Measurements from ENCODE around the gene GNAL. TPM values are rescaled to one million over a fixed set of nuclear protein-coding genes. Genes with fewer than 3 reads are reported as not detected.

GNAL gene
- total RNA-seq, 8 experiments from 2014 or later, result 0.85 to 31.0 (median 11.1) TPM

DNA sequence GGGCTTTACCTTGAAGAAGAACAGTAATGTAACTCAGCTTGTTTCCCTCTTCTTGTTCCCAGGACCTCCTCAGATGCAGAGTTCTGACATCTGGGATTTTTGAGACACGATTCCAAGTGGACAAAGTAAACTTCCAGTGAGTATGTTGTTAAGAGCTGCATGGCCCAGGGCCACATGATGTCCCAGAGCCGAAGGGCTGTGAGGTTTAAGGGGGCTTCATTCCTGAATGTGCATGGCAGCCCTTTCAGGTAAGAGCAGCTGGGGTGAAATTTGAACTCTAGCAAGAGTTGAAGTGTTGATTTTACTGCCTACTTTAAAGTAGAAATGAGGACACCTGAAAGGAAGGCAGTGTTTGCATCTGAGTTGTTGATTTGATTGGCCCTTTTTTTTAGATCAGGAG lies 175.4 kb downstream of the GNAL start:
- no peak for ATAC-seq (replicated peaks in 6 of 8)
- Histone ChIP-seq H3K4me3 (no peak overlapping the region), H3K4me1 (replicated peaks in 1 of 2) (no peaks in the 10 kb centered on the region), H3K27ac (no peak overlapping the region)
- in situ Hi-C loops (cut with MboI; ENCODE audit: low pct_unique_long_range_greater_than_20kb in 2 of 9, low sequenced_read_pairs in 9 of 9, unreplicated experiment in 9 of 9), result loop anchor here in 2 of 9 experiments (25.0 kb wide), 1 partner anchor 127 kb away; no protein-coding TSS in a partner anchor
- 40 to 100% (median 83%) methylated on average over 1 to 2 of the region's 2 CpGs; no CpG with 5 or more reads in 3 of the 10 experiments for WGBS, 10 experiments

DNA sequence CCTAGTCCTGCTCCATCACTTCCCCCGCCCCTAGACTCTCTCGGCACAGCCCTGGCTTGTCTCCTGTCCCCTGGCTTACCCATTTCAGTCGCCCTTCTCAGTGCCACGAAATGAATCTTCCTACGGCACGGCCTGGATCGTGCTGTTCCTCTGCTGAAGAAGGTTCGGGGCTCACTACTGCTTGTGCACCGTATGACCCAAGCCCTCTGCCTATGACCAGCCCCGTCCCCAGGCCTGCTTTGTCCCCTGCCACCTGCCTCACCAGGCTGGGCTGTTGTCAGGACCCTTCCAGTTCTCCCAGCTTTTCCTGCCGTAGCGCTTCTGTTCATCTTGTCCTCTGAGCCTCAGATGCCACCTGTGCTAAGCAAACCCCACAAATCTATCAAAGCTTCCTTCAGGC lies 176.0 kb downstream of the GNAL start:
- ATAC-seq (replicated peaks in 6 of 8), result no peak
- in situ Hi-C loops (cut with MboI; ENCODE audit: low pct_unique_long_range_greater_than_20kb in 2 of 9, low sequenced_read_pairs in 9 of 9, unreplicated experiment in 9 of 9), result loop anchor here in 2 of 9 experiments (25.0 kb wide), 1 partner anchor 128 kb away; no protein-coding TSS in a partner anchor
- 64 to 100% (median 79%) methylated on average over 1 to 9 of the region's 12 CpGs; no CpG with 5 or more reads in 5 of the 10 experiments for WGBS, 10 experiments
- Histone ChIP-seq H3K4me3 (no peak overlapping the region), H3K27ac (no peak overlapping the region), H3K4me1 (replicated peaks in 1 of 2) (no peaks in the 10 kb centered on the region)

DNA sequence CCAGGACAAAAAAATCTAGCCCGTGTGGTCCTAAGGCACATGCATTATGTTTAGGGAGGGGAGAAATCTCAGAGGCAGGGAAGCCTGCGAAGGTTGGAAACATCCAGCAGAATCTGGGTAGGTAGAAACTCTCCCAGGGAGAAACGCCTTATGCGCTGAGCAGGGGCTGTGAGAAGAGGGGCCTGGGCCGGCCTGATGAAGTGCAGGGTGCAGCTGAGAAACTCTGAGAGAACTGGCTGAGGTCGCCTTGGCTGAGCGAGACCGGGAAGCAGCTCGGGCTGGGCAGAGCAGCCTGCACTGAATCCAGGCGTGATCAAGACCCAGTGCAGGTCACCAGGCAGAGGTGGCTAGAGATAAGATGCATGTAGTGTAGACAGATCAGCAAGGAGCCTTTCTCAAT lies 177.3 kb downstream of the GNAL start:
- 42 to 86% (median 71%) methylated on average over 1 to 9 of the region's 10 CpGs for WGBS, 10 experiments
- in situ Hi-C loops (cut with MboI; ENCODE audit: low pct_unique_long_range_greater_than_20kb in 2 of 9, low sequenced_read_pairs in 9 of 9, unreplicated experiment in 9 of 9), result loop anchor here in 2 of 9 experiments (25.0 kb wide), 1 partner anchor 129 kb away; no protein-coding TSS in a partner anchor
- H3K27ac ChIP-seq, result no peak overlapping the region
- peak in 1 of 8 experiments; percentile 22 for ATAC-seq (replicated peaks in 6 of 8)
- no peak overlapping the region for H3K4me3 ChIP-seq
- no peaks in the 10 kb centered on the region for H3K4me1 ChIP-seq (replicated peaks in 1 of 2)

DNA sequence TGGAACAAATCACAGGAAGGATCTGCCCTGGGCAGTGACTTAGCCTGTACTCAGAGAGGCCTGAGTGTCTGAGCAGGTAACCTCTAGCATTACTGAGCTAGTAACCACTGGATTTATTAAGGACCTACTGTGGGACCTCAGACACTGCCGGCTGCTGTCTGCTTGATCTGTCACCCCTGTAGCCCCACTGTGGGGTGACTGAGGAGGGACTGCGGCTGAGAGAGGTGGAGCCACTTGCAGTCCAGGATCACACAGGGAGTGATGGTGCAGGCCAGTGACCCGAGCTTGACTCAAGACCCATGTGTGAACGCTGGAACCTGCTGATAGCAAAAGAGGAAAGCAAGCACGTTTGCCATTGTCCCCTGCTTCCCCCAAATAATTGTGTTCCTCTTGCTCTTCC lies 177.7 kb downstream of the GNAL start:
- 17 to 83% (median 65%) methylated on average over 1 to 3 of the region's 5 CpGs; no CpG with 5 or more reads in 5 of the 10 experiments for WGBS, 10 experiments
- Histone ChIP-seq H3K27ac (no peak overlapping the region), H3K4me1 (replicated peaks in 1 of 2) (no peaks in the 10 kb centered on the region), H3K4me3 (no peak overlapping the region)
- in situ Hi-C loops (cut with MboI; ENCODE audit: low pct_unique_long_range_greater_than_20kb in 2 of 9, low sequenced_read_pairs in 9 of 9, unreplicated experiment in 9 of 9), result loop anchor here in 2 of 9 experiments (25.0 kb wide), 1 partner anchor 129 kb away; no protein-coding TSS in a partner anchor
- no peak for ATAC-seq (replicated peaks in 6 of 8)

DNA sequence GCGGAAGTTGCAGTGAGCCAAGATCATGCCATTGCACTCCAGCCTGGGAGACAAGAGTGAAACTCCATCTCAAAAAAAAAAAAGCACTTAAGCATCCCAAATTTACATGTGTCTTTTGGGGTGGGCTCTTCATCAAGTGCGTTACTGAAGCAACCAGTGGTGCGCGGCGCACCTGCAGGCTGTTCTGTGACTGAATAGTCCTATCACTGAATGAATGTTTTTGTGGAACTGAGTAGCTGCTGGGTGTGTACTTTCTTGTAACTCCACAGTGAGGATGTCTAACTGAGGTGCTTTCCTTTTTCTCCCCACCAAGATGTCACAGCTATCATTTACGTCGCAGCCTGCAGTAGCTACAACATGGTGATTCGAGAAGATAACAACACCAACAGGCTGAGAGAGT lies 179.2 kb downstream of the GNAL start:
- ATAC-seq (replicated peaks in 6 of 8), result no peak
- in situ Hi-C loops (cut with MboI; ENCODE audit: low pct_unique_long_range_greater_than_20kb in 2 of 9, low sequenced_read_pairs in 9 of 9, unreplicated experiment in 9 of 9), result loop anchor here in 2 of 9 experiments (25.0 kb wide), 1 partner anchor 131 kb away; no protein-coding TSS in a partner anchor
- Histone ChIP-seq H3K27ac (no peak overlapping the region), H3K4me1 (replicated peaks in 1 of 2) (no peaks in the 10 kb centered on the region), H3K4me3 (no peak overlapping the region)
- 83 to 100% (median 96%) methylated on average over 1 to 8 of the region's 8 CpGs; no CpG with 5 or more reads in 2 of the 10 experiments for WGBS, 10 experiments

DNA sequence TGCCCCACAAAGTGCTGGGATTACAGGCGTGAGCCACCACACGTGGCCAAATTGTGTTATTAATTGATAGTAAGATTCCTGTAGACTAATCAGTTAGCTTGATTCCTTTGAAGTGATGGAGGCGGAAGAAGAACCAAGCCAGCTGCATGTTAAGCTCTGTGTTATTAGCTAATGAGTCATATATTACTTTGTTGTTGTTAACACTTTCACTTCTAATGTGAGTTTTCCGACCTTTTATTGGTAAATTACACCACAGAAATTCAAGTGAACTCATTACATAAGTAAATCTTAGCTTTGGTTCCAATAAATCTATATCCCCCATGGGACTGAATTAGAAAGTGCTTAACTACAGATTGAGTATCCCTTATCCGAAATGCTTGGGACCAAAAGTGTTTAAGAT lies 182.4 kb downstream of the GNAL start:
- in situ Hi-C loops (cut with MboI; ENCODE audit: low pct_unique_long_range_greater_than_20kb in 2 of 9, low sequenced_read_pairs in 9 of 9, unreplicated experiment in 9 of 9), result loop anchor here in 2 of 9 experiments (25.0 kb wide), 1 partner anchor 134 kb away; no protein-coding TSS in a partner anchor
- Histone ChIP-seq H3K4me1 (replicated peaks in 1 of 2) (no peaks in the 10 kb centered on the region), H3K4me3 (no peak overlapping the region), H3K27ac (no peak overlapping the region)
- 13 to 93% (median 76%) methylated on average over 1 to 5 of the region's 5 CpGs; no CpG with 5 or more reads in 2 of the 10 experiments for WGBS, 10 experiments
- no peak for ATAC-seq (replicated peaks in 6 of 8)

DNA sequence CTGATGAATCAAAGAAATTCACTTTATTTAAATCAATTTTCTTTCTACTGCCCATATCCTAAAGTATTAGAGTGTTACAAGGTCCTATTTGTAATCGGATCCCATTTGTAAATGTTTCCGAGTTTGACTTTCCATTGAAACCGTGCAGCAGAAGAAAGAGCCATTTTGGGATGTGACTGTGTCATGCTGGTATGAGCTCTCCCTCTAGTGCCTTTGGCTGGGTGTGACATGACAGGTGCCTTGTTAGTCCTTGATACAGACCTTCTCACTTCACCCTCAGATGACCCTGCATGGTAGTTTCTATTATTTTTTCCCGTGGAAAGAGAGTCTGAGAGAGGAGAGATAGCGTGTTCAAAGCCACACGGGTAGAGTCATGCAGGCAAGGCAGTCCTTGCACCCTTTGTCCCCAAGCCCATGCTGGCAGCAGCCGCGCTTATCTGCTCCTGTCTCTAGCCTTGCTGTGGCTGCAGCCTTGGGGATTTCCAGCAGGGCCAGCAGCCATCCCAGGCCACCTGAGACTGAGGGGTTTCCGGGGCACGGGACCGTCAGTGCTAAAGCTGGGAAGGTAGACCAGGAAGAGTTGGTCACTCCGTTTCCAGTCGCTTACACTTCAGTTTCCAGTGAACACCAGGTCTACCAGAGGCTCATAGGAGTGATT lies 183.5 kb downstream of the GNAL start:
- no peak overlapping the region for H3K4me3 ChIP-seq
- in situ Hi-C loops (cut with MboI; ENCODE audit: low pct_unique_long_range_greater_than_20kb in 2 of 9, low sequenced_read_pairs in 9 of 9, unreplicated experiment in 9 of 9), result loop anchor here in 2 of 9 experiments (25.0 kb wide), 1 partner anchor 135 kb away; no protein-coding TSS in a partner anchor
- ATAC-seq (replicated peaks in 6 of 8), result peak in 4 of 8 experiments; percentile 23 to 81 (median 67)
- no peak overlapping the region for H3K27ac ChIP-seq
- 40 to 75% (median 60%) methylated on average over 1 to 11 of the region's 13 CpGs; no CpG with 5 or more reads in 2 of the 10 experiments for WGBS, 10 experiments
- no peaks in the 10 kb centered on the region for H3K4me1 ChIP-seq (replicated peaks in 1 of 2)

DNA sequence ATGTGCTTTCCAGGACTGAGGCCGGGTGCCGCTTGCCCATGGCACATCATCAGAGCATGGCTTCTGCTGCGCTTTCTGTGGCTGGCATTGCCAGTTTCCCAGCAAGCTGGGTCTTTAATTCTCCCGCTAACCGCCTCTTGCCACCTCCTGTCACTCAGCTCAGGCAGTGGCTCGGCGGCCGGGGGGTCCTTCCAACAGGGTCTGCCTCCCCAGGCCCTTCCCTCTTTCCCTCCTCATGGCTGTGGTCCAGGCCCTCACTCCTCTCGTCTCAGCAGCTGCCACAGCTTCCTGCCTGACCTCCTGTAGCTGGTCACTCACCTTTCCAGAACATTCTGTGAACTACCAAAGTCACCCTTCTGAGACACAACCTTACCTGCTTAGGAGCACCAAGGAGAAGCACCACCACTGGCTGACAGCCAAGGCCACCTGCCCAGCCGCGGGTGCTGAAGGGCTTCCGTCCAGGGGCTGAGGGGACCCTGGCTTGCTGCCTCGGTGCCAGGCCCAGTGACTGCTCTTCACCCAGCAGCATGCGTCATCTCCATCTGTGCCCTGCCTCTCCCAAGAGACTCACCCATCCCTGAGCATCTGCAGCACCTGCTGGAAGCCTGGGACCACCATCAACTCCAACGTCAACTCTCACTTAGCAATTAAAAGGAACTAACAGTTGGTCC lies 184.7 kb downstream of the GNAL start:
- Histone ChIP-seq H3K4me1 (replicated peaks in 1 of 2) (no peaks in the 10 kb centered on the region), H3K27ac (no peak overlapping the region), H3K4me3 (no peak overlapping the region)
- 80 to 100% (median 95%) methylated on average over 1 to 6 of the region's 15 CpGs; no CpG with 5 or more reads in 3 of the 10 experiments for WGBS, 10 experiments
- ATAC-seq (replicated peaks in 6 of 8), result no peak
- in situ Hi-C loops (cut with MboI; ENCODE audit: low pct_unique_long_range_greater_than_20kb in 2 of 9, low sequenced_read_pairs in 9 of 9, unreplicated experiment in 9 of 9), result loop anchor here in 2 of 9 experiments (25.0 kb wide), 1 partner anchor 137 kb away; no protein-coding TSS in a partner anchor

DNA sequence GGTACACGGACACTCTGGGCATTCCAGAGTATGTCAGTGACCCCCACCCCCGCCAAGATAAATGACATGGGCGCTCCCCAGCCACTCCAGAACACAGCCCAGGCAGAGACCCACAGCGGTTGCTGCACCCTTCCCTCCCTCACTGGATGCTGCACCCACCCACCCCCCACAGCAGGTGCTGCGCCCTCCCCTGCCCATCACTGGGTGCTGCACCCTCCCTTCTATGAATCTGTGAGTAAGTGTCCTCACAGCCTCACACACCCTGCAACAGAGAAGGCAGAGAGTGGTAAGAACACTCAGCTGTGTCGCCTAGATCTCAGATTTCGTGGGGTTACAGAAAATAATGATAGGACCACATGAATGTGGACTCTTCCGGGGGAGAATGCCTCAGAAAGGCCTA lies 185.6 kb downstream of the GNAL start:
- ATAC-seq (replicated peaks in 6 of 8), result no peak
- no peak overlapping the region for H3K4me3 ChIP-seq
- in situ Hi-C loops (cut with MboI; ENCODE audit: low pct_unique_long_range_greater_than_20kb in 2 of 9, low sequenced_read_pairs in 9 of 9, unreplicated experiment in 9 of 9), result loop anchor here in 2 of 9 experiments (25.0 kb wide), 1 partner anchor 137 kb away; no protein-coding TSS in a partner anchor
- H3K27ac ChIP-seq, result no peak overlapping the region
- WGBS, 10 experiments, result 76 to 100% (median 80%) methylated on average over 1 to 4 of the region's 8 CpGs; no CpG with 5 or more reads in 7 of the 10 experiments
- H3K4me1 ChIP-seq (replicated peaks in 1 of 2), result no peaks in the 10 kb centered on the region

DNA sequence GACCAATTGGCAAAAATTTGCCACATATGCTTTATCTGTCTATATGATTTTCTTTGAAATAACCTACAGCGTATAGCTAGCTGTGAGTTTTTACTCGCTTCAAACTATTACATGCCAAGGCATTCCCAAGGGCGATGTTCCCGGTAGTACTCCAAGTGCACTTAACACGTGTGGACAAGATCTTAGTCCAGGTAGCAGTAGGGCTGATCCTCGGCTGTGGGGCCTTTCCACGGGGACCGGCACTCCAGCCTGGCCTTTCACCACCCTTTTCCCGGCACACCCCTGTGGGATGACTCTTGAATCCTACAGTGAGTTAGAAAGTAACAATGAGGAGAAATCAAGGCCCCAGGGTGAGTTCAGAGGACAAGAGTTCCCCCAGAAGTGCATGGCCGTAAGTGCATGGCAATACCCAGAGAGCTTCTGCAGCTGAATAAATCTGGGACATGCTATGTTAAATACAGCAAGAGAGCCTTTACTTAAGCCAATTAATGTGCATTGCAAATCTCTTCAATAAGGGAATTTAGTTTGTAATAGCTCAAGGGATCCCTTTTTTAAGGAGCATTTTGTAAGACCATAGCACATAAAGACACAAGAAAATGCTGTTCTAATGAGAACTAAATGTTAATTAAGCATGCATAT lies 188.6 kb downstream of the GNAL start:
- 84 to 100% (median 90%) methylated on average over 1 to 9 of the region's 10 CpGs; no CpG with 5 or more reads in 4 of the 10 experiments for WGBS, 10 experiments

DNA sequence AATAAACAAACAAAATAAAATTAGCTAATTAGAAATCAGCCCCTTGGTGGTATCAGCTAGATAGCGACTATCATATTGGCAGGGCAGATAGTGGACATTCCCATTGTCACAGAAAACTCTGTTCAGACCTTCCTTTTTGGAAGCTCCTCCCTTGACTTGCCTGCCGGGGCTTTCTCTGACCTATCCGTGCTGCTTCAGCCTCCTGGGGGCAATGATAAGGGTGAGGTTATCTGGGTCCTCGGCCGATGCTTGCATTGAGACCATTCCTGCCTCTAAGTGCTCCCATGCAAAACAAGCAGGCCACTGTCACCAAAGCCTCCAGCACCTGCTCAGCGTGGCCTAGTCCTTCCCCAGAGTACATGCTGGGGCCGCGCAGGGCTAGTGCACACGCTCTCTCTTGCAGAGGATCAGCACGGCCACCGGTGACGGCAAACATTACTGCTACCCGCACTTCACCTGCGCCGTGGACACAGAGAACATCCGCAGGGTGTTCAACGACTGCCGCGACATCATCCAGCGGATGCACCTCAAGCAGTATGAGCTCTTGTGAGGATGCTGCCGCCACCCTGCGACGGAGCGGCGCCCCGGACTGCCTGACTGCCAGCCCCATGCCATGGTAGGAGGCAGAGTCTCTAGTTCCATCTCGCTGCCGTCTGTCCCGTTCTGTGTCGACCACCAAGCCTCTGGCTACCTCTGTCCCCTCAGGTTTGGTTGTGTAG lies 191.7 kb downstream of the GNAL start:
- Histone ChIP-seq H3K4me1 (replicated peaks in 1 of 2) (no peaks in the 10 kb centered on the region), H3K27ac (no peak overlapping the region), H3K4me3 (no peak overlapping the region)
- 87 to 94% (median 90%) methylated on average over 4 to 14 of the region's 30 CpGs; no CpG with 5 or more reads in 6 of the 10 experiments for WGBS, 10 experiments
- in situ Hi-C loops (cut with MboI; ENCODE audit: low pct_unique_long_range_greater_than_20kb in 2 of 9, low sequenced_read_pairs in 9 of 9, unreplicated experiment in 9 of 9), result no loop called here
- ATAC-seq (replicated peaks in 6 of 8), result no peak

More for the DNA sequence above, 188.6 kb downstream of the GNAL start:
- no peak overlapping the region for H3K4me3 ChIP-seq
- no peak overlapping the region for H3K27ac ChIP-seq
- peak in 1 of 8 experiments; percentile 90 for ATAC-seq (replicated peaks in 6 of 8)
- H3K4me1 ChIP-seq (replicated peaks in 1 of 2), result no peaks in the 10 kb centered on the region
- in situ Hi-C loops (cut with MboI; ENCODE audit: low pct_unique_long_range_greater_than_20kb in 2 of 9, low sequenced_read_pairs in 9 of 9, unreplicated experiment in 9 of 9), result no loop called here

DNA sequence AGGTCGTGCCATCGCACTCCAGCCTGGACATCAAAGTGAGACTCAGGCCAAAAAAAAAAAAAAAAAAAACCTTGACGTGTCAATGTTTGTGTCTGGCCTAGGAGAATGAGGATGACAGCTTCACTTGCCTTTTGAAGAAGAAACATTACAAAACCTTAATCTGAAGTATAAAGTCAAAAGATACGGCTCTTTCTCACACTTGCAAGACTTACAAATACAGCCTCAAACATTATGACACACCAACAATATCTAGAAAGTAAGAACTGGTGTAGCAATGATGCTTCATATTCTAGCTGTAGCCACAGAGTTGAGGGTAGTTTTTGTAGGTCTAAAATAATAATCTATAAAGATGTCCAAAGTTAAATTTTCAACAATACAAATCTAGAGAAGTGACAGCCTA lies 193.6 kb downstream of the GNAL start:
- in situ Hi-C loops (cut with MboI; ENCODE audit: low pct_unique_long_range_greater_than_20kb in 2 of 9, low sequenced_read_pairs in 9 of 9, unreplicated experiment in 9 of 9), result no loop called here
- Histone ChIP-seq H3K4me1 (replicated peaks in 1 of 2) (no peaks in the 10 kb centered on the region), H3K4me3 (no peak overlapping the region), H3K27ac (no peak overlapping the region)
- 63 to 100% (median 81%) methylated on average over 1 to 4 of the region's 4 CpGs; no CpG with 5 or more reads in 3 of the 10 experiments for WGBS, 10 experiments
- no peak for ATAC-seq (replicated peaks in 6 of 8)
